K562 (cell line): ENCODE results near the gene CLIP1. TPM values are rescaled to one million over a fixed set of nuclear protein-coding genes. Genes with fewer than 3 reads are reported as not detected.
A peak's percentile ranks its signal among the peaks of the same experiment; 100 is the strongest.

Experiments
- CUX1 ChIP-seq: fragments of 200-800 bp; sonication (Bioruptor generic); IDR thresholded peaks from 2 replicates; pipeline ENCODE4 v1.6.1; 2016; ENCODE audit warnings: missing genetic modification characterization, missing compliant biosample characterization
- KAT2B ChIP-seq: IDR thresholded peaks from one replicate; pipeline ENCODE4 v1.6.1; 2012; ENCODE audit warnings: low read depth, mild to moderate bottlenecking, control low read depth, inconsistent platforms, low read length, moderate library complexity
- PBX2 ChIP-seq, 2 experiments: IDR thresholded peaks in 1 of 2; conservative IDR thresholded peaks in 1 of 2; 2 replicates each; pipeline ENCODE4 v1.6.1; 2016; ENCODE audit warnings: low read depth in 2 of 2, mild to moderate bottlenecking in 1 of 2, missing compliant biosample characterization in 1 of 2, missing genetic modification characterization in 1 of 2, moderate library complexity in 1 of 2
- PKNOX1 ChIP-seq: fragments of 450-650 bp; IDR thresholded peaks from 2 replicates; pipeline ENCODE4 v1.6.1; 2016
- SAFB2 ChIP-seq: fragments of 200-400 bp; formaldehyde crosslinking; IDR thresholded peaks from 2 replicates; pipeline ENCODE4 v1.6.1; 2018; ENCODE audit warnings: borderline replicate concordance, low read length, low read depth, moderate library complexity; ENCODE audit not compliant: severe bottlenecking
- ZNF431 ChIP-seq: sonication (generic); formaldehyde crosslinking; IDR thresholded peaks from 2 replicates; pipeline ENCODE4 v1.8.0; 2022; ENCODE audit warnings: mild to moderate bottlenecking, missing genetic modification reagents
- ZNF561 ChIP-seq: fragments of 450-650 bp; formaldehyde crosslinking; conservative IDR thresholded peaks from 2 replicates; pipeline ENCODE4 v1.4.0; 2020; ENCODE audit warnings: mild to moderate bottlenecking, moderate library complexity
- ZNF584 ChIP-seq: fragments of 200-800 bp; sonication (Bioruptor generic); IDR thresholded peaks from 2 replicates; pipeline ENCODE4 v1.6.1; 2016; ENCODE audit warnings: low read depth, mild to moderate bottlenecking, missing genetic modification characterization, missing compliant biosample characterization
- polyA plus RNA-seq, 8 experiments: library from polyadenylated mRNA; depleted of rRNA in 4 of 8; stranded (reverse) in 5 of 8; unstranded in 3 of 8; fragments of >200 nt; fragmentation: Nextera tagmentation in 2 of 8; fragmentation: Illumina TruSeq in 1 of 8; extraction: Ambion mirVana in 2 of 8; extraction: Trizol in 1 of 8; gene quantifications; 2 replicates each; pipeline versions ENCODE4 v1.2.1 to v1.2.3, GENCODE V29; 2011 to 2014; ENCODE audit warnings: inconsistent platforms in 1 of 8, missing spikeins in 1 of 8
- total RNA-seq, 7 experiments: library from RNA; depleted of rRNA in 6 of 7; stranded (reverse); fragments of >200 nt in 6 of 7; fragmentation: Illumina TruSeq in 2 of 7; extraction: Trizol in 2 of 7; gene quantifications; 2 replicates each; pipeline versions ENCODE4 v1.2.1 to v1.2.3, GENCODE V29; 2011 to 2021; ENCODE audit warnings: low replicate concordance in 1 of 7

The CLIP1 gene
- total and polyA plus RNA-seq, 9 of the 15 experiments (the other 6 are each of a cell fraction or from before 2014, with no cell fraction given) = 5.8 to 33.9 (median 27.6) TPM

- TF ChIP-seq KAT2B (no peak), ZNF561 (CRISPR knock-in tag) (no peak), ZNF431 (CRISPR knock-in tag) (peak; percentile 90), CUX1 (CRISPR knock-in tag) (no peak), PKNOX1 (no peak), SAFB2 (no peak), PBX2 (CRISPR knock-in tag; IDR thresholded peaks at IDR 0.05; ENCODE audit: low read depth) (no peak), PBX2 (tag; conservative IDR thresholded peaks at IDR 0.05; ENCODE audit: low read depth) (no peak), ZNF584 (no peak)
These were observed 195.9 kb downstream of the CLIP1 start (continued) for GRCh38 chr12:122226366-122227125.
